Activated gamma-delta T cell treated with Interleukin-2 at 50 U/mL for 16 hours (primary cell): Measurements from ENCODE around the gene SSPN.

Experiments used
- DNase-seq: peaks from one replicate; pipeline ENCODE4 v3.0.0-alpha.2; 2020

SSPN gene

DNA sequence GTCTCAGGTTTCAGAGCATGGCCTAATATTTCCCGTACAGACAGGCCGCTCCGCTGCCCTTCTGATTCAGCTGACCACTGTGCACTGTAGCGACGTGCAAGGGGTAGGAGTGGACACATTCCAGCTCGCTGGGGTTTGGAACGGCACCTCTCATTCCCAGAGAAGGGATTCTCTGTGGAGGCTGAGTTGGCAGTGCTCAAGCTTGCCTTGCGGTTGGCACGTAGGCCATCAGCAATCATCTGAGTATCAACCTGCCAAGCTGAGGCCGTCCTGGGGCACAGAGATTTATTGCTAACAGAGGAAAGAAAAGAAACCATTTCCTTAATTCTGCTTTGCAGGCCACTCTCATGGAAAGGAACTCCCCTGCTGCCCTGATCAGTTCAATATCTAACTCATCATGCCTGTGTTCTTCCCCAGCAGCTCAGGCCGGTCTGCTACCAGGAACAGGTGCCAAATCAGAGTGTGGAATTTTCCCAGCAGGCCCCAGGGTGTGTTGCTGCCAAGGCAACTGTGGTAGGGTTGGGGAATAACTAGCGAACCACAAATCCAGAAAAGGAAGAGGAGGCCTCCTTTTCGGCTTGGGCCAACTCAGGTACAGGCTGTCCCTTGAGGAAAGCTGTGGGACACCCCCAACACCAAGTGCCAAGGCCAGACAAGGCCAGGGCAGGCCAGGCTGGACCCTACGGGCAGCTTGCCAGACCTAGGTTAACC is 92.5 kb downstream of the SSPN start:
- no peak for DNase-seq

DNA sequence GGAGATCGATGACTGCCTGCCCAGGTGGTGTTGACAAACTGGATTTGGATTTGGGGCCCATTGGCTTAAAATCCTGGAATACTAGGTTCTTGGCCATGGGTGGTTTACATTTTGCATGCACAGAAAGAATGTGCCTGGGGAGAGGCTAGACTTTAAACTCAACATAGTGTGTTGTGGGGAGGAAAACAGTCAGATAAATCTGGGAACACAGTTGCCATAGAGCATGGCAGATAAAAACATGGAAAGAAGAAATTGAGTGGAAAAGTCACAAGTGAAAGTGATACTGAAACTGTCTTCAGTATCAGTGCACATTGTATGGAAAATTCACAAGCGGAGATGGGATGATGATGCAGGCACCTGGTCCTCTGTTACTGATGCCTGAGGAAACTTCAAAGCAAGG is 95.2 kb downstream of the SSPN start:
- no peak for DNase-seq

GRCh38 chr12:26292596-26292995 is 97.2 kb downstream of the SSPN start:
- DNase-seq: no peak

- DNase-seq: no peak
These were observed 98.2 kb downstream of the SSPN start for GRCh38 chr12:26293612-26294011.

DNA sequence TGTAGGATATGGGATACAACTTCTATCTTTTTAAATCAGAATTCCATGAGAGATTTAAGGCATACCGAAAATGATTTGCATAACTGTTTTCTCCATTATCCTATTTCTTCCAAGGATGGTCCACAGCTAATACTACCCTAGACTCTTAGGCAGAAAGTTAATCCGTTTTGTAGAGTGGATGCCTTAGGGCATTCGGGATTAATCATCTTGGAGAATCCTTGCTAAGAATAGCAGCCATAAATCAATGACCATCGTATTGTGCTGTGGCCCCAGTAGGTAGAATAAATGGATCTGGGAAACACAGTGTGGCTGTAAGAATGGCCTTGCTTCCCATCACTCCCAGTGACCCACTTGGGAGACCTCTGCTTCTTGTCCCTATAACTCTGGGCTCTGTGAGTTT is 99.6 kb downstream of the SSPN start:
- DNase-seq: no peak

GRCh38 chr12:26297396-26298070 is 102.2 kb downstream of the SSPN start:
- no peak for DNase-seq

DNA sequence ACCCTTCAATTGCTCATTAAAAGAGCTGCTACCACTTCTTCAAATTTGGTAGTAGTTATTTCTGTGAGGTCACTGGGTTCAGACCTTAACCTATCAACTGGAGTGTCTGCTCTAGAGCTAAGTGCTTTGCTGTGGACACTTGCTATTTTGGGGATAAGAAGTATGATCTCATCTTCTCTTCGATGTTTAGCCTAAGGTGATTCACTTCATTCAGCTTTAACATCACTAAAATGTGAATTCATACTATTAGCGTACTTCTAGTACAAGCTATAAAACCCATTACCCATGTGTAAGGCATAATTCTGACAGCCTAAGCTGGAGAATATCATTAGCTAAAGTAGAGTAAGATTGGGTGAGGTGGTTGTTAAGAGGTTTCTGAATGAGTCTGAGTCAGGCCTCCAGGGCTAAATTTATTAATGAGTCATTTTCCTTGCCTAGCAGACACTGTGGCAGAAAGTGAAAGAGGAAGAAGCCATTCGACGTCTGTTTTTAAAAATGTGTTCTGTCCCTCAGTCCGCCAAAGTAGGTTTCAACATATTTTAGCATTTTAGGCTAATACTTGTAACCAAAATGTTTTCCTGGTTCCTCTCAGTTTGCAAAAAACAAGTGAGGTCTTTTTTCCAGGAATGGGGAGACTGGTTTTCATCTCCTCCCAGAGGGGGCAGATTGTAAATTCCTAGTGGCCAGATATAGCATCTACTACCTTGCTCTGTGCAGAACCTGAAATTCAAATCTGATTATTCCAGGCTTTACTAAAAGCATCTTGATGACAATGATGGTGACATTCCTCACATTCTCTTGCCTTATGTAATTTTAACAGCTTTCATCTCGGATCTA is 103.6 kb downstream of the SSPN start:
- DNase-seq: no peak

DNA sequence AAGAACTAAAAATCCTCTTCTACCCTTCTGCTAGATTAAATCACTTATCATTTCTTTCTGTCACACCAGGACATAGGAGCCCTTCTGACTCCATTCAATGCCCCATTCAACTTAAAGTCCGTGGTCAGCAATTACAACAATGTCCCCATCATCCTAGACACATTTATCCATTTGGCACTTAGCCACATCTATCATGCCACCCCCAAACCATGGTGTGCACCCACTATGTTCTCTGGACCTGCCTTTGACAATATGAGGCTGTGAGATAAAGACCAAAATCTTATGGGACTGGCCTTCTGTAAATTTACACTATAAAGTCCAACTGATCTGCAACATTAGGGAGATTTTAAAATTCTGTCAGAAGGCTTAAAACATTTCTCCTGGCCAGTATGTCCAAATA is 104.4 kb downstream of the SSPN start:
- DNase-seq: no peak
